Transverse colon (tissue), 3 donors: Measurements from ENCODE around the gene SLC29A4.
"Not testable (repeated sequence)": the region's sequence is repeated elsewhere in the genome, so short reads cannot be mapped to it uniquely, and the experiment has no call there.

Experiments
- EP300 ChIP-seq: sonication (generic); formaldehyde crosslinking; IDR thresholded peaks from one replicate; pipeline ENCODE4 v1.6.1; 2017; ENCODE audit warnings: antibody characterized with exemption, low read depth
- TF ChIP-seq, protein P1 (sequence below), 5 experiments: fragments of 200-600 bp in 3 of 5; fragments of 450-650 bp in 2 of 5; sonication (generic) in 3 of 5; IDR thresholded peaks; 1 replicate in 2 of 5; 2 replicates in 3 of 5; pipeline ENCODE4 v1.5.1; 2016 to 2017; ENCODE audit warnings: antibody characterized with exemption in 5 of 5, inconsistent platforms in 3 of 5, mild to moderate bottlenecking in 2 of 5, moderate library complexity in 1 of 5

DNA sequence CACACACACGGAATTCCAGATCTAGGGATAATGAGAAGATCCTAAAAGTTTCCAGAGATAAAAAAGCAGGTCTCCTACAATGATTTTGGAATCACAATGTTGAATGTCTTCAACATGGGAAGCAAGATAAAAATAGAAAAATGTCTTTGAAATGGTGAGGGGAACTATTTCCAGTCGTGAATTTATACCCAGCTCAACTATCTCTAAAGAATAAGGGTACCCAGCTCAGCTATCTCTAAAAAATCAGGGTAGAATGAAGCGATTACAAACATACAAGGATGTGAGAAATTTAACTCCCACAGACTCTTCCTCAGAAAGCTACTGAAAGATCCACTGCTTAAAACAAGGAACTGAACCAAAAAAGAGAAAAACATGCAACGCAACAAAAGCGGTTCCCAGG is 35.9 kb downstream of the SLC29A4 start:
- TF ChIP-seq, protein P1, sequence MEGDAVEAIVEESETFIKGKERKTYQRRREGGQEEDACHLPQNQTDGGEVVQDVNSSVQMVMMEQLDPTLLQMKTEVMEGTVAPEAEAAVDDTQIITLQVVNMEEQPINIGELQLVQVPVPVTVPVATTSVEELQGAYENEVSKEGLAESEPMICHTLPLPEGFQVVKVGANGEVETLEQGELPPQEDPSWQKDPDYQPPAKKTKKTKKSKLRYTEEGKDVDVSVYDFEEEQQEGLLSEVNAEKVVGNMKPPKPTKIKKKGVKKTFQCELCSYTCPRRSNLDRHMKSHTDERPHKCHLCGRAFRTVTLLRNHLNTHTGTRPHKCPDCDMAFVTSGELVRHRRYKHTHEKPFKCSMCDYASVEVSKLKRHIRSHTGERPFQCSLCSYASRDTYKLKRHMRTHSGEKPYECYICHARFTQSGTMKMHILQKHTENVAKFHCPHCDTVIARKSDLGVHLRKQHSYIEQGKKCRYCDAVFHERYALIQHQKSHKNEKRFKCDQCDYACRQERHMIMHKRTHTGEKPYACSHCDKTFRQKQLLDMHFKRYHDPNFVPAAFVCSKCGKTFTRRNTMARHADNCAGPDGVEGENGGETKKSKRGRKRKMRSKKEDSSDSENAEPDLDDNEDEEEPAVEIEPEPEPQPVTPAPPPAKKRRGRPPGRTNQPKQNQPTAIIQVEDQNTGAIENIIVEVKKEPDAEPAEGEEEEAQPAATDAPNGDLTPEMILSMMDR (IDR thresholded peaks at IDR 0.05), result not testable (repeated sequence)
- TF ChIP-seq EP300, result not testable (repeated sequence)
